CD1c-positive myeloid dendritic cell (primary cell): ENCODE measurements around the gene DMGDH.

Experiments
- DNase-seq: peaks from one replicate; pipeline ENCODE4 v3.0.0-alpha.2; 2016; ENCODE audit errors: extremely low spot score

DMGDH gene

DNA sequence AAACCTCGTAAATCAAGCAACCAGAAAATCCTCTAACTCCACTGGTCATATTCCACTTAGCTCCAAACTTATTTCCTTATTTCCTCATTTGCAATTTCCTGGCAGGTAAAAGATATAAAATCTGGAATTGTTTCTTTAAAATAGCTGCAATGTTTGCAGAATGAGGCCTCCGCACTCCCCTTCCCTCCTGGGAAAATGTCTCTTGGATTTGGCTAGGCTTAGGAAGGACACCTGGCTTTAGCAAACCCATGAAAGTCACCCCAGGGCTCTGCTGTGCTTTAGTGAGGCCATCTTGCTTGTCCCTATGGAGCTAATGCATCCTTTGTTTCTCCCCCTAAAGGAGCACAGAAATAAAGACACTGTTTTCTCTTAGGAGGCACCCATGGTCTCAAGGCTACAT is 94.9 kb downstream of the DMGDH start:
- no peak for DNase-seq

DNA sequence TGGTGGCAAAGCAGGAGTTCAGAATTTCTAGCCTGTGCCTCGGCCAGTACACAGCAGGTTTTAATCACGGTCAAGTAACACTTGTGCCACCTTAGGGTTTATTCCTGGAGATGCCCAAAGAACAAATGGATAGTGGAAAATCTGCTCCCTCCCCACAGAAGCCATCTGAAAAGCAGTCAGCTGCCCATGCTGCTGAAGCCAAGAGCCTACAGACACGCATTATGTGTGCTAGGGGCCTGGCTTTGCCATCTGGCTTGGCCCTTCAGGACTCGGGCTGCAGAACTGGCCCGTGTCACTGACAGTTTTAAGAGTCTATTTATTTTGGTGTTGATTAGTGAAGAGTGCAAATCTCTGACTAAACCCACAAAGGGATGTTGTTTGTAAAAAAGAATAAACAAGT is 95.5 kb downstream of the DMGDH start:
- DNase-seq = no peak

DNA sequence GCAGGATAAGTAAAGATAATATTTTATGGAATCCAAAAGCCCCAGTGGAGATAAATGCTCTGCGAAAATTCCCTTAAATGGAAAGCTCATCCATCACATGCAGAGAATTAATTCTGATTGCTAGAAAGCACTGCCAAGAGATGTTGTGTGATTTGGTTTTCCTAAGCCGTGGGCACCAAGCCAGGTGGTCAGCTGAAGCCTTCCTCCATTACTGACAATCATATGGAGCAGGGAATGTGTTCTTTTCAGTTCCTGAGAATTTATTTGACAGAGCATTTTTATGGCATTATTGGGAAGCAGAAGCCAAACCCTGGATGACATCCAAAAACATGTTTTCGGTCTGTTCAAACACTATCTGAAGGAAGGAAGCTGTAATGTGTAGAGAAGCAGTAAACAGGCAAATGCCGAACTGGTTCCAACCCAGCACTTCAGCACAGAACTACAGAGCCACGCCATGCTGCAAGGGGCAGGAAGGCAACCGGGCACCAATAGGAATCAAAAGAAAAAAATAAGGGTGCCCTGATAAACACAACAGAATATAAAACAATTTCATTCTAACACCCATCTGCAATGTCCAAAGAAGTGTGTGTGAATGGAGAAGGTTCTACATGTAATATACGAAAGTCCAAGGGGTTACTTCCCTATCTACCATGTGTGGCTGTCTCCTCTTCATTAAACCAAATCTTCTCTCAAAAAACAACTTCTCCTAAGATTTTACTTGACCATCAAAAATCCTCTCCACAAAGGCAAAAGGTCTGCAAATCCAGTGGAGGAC is 96.6 kb downstream of the DMGDH start:
- peak; percentile 18 for DNase-seq

DNA sequence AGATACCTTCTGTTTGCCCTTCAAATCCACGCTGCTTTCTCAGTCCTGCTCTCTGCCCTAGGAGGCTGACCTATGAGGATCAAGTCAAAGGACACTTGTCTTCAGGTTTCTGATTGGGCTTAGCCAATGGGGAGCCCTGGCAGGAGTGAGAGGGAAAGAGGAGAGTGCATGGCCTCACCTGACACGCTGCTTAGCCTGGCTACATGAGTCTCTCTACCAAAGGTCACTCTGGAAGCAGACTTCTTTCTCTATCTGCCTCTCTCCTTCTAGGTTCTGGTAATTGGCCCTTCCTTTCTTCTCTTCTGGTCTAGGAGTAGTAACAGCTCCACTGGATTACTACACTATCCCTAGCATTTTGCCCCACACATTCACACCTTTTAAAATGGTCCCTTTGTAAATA is 97.5 kb downstream of the DMGDH start:
- no peak for DNase-seq

DNA sequence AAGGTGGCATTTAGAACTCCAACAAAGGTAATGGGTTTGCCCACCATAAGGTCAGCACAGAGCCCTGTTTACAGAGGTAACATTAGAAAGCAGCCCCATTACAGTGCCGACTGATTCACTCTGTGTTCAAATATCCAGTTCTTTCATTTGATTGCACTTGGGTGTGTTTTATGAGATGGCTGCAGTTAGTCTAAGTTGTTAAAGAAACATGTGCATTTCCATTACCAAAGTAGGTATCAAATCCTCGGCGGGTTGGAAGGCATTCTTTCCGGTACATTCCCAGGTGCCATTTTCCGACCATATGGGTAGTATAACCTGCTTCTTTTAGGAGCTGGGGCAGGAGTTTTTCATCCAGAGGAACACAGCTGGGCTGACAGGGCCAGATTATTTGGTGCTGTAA is 100.7 kb downstream of the DMGDH start:
- DNase-seq = no peak

DNA sequence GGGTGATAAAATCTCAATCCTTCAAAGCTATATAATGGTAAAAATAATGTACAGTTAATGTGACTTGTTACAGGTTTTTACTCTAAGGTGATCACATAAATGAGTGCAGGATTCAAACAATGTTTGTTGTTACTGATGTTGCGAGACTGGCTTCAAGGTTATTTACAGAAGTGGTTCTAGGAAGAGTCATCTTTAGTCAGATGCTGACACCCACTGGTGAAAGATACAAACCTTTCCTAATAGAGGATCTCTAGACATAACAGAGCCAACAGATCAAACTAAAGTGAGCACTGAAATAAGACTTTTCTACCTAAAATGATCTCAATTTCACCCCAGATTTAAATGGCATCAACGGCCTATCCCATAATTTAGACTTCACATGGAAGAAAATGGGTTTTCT is 104.6 kb downstream of the DMGDH start:
- DNase-seq = peak; percentile 57

DNA sequence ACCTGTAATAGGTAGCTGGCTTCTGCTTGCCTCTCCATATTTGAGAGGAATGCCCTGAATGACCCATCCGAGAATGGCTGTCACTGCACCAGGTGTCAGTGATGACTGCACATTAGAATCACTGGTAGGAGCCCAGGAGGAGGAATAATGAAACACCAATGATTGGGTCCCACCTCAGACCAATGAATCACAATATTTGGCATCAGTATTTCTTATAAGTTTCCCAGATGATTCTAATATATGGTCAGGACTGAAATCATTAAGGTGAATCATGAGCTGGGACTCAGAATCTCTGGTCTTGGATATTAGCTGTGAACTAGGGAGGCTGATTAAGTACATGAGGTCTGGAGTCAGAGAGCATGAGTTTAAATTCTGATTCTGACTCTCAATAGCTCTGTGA is 107.7 kb downstream of the DMGDH start:
- DNase-seq = no peak

DNA sequence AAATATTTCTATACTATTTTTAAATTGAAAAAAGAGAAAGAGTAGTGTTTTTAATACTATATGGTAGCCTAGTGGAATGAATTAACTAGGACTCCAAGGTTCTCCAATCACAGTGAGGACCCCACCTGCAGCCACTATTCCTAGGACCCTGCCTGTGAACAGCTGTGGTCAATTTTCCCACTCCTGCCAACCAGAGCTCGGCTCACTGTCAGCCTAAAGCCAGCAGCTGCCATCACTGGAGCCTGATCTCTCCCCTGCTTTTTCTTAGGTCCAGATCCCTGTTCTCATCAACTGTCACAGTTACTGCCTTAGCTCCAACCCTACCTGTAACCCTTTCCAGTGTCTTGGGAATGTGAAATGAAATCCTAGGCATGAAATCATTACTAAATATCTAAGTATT is 109.7 kb downstream of the DMGDH start:
- no peak for DNase-seq

DNA sequence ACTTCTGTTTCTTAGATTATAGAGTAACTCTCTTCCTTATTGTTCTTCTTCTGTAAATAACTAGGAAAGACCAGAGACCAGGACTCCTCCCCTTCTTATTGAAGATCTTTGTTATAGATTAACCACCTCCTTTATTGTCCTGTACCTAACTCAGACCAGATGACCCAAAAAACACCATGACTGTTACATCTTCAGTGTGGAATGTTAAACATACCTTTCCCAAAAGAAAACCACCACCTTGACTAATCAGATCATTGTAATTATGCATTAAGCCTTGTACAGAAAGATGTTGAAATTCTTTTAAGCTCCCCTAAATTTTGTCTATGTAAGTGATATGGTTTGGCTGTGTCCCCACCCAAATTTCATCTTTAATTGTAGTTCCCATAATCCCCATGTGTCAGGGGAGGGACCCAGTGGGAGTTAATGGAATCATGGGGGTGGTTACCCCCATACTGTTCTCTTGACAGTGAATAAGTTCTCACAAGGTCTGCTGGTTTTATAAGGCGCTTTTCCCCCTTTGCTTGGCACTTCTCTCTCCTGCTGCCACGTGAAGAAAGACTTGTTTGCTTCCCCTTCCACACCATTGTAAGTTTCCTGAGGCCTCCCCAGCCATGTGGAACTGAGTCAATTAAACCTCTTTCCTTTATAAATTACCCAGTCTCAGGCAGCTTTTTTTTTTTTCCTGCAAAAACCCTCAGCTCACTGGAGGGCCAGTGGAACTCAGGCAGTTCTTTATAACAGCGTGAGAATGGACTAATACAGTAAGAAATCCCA is 110.6 kb downstream of the DMGDH start:
- no peak for DNase-seq

DNA sequence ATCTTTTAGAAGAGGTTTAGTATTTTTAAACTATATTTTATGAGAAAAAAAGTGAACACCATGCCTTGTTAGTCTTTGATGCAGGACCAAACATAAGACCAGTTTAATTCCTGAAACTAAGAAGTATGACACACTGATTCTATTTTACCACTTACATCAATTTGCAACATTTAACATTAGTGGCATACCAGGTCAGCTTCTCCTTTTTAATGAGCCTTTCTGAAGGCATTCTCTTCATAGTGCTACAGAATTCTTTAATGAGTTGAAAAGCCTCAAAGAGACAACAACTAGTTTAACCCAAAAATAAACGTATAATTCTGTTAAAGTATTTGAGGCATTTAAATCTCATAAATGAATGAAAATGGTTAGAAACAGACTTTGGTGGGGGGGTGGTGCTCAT is 112.6 kb downstream of the DMGDH start:
- no peak for DNase-seq

DNA sequence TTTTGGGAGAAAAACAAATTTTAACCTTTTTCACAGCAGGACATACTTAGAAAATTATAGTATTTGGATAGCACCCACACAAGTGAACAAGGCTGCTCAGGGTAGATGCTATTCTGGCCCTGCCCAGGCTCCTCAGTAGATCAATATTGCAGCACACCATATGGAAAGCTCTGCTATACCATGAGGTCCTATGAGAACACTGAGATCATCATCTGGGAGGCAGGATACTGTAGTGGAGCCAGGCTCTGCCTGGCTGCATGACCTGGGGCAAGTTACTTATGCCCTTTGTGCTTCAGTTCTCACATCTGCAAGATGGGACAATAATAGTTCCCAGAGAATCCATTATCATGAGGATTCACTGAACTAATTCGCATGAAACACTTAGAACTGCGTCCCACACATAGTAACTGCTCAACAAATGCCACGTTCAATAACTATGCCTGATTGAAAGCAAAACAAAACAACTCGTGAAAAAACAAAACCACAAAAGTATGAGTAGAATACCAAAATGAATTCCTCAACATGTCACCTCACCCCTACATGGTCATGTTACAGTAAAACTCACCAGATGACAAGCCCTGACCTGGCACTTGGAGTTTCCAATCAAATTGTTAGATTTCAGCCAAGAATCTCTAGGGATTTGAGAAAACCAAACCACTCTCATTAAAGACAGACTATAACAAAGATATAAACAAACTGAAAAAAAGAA is 116.2 kb downstream of the DMGDH start:
- DNase-seq = no peak
